Esophagus muscularis mucosa (tissue), 3 donors: ENCODE data around the gene ANKRD11.
"Not testable (repeated sequence)": the region's sequence is repeated elsewhere in the genome, so short reads cannot be mapped to it uniquely, and the experiment has no call there.

Experiments
- CTCF ChIP-seq, 3 experiments: fragments of 200-600 bp in 2 of 3; fragments of 450-650 bp in 1 of 3; sonication (generic) in 2 of 3; IDR thresholded peaks; one replicate each; pipeline ENCODE4 v1.5.1; 2017 to 2019; ENCODE audit warnings: antibody characterized with exemption in 3 of 3, mild to moderate bottlenecking in 2 of 3, moderate library complexity in 1 of 3
- POLR2A ChIP-seq: fragments of 450-650 bp; IDR thresholded peaks from one replicate; pipeline ENCODE4 v1.6.1; 2017; ENCODE audit warnings: antibody characterized with exemption, moderate library complexity, mild to moderate bottlenecking, low read depth

GRCh38 chr16:89428605-89429004 lies 61.8 kb downstream of the ANKRD11 start:
- TF ChIP-seq POLR2A; CTCF (IDR thresholded peaks at IDR 0.05): not testable (repeated sequence)
